ENCODE results near the gene ALDH1L2. TPM values are rescaled to one million over a fixed set of nuclear protein-coding genes. Genes with fewer than 3 reads are reported as not detected.

The ALDH1L2 gene
- polyA plus RNA-seq, 1 donor from 2014 or later: 0.35 TPM

- no peak overlapping the region for H2AFZ ChIP-seq (ENCODE audit: low read depth, low read length)
- no peaks in the 10 kb centered on the region for H3K36me3 ChIP-seq (ENCODE audit: insufficient read depth, low read length)
- H3K27me3 ChIP-seq (ENCODE audit: insufficient read depth, low read depth, low read length): no peaks in the 10 kb centered on the region
- TF ChIP-seq REST (IDR thresholded peaks at IDR 0.05; ENCODE audit: borderline replicate concordance) (no peak), TAF1 (IDR thresholded peaks at IDR 0.05; ENCODE audit: low read depth) (no peak), SMC3 (conservative IDR thresholded peaks at IDR 0.05; ENCODE audit: poor library complexity) (no peak), RAD21 (conservative IDR thresholded peaks at IDR 0.05) (no peak), EZH2 (IDR thresholded peaks at IDR 0.05; ENCODE audit: borderline replicate concordance, insufficient read depth, low read length, poor library complexity, severe bottlenecking) (no peak), EP300 (conservative IDR thresholded peaks at IDR 0.05; ENCODE audit: poor library complexity, severe bottlenecking) (no peak), MXI1 (conservative IDR thresholded peaks at IDR 0.05; ENCODE audit: poor library complexity, severe bottlenecking) (no peak), CTCF (IDR thresholded peaks at IDR 0.05; ENCODE audit: poor library complexity, severe bottlenecking) (no peak), POLR2AphosphoS5 (IDR thresholded peaks at IDR 0.05) (no peak)
- H3F3A ChIP-seq (ENCODE audit: insufficient read depth, low read length, poor library complexity, severe bottlenecking): no peaks in the 10 kb centered on the region
- no peaks in the 10 kb centered on the region for H4K20me1 ChIP-seq (ENCODE audit: insufficient read depth)
- H3K27ac ChIP-seq (ENCODE audit: low read length): no peak overlapping the region
- H3K4me2 ChIP-seq (ENCODE audit: low read length): no peak overlapping the region
- no peak overlapping the region for H3K9ac ChIP-seq (ENCODE audit: low read length)
- H3K4me3 ChIP-seq (ENCODE audit: low read length): no peak overlapping the region
- H3K9me2 ChIP-seq (ENCODE audit: insufficient read depth, low read length): no peaks in the 10 kb centered on the region
- H3K79me2 ChIP-seq (replicated peaks; ENCODE audit: insufficient read depth, low read length): no peaks in the 10 kb centered on the region
- no peaks in the 10 kb centered on the region for H3K9me3 ChIP-seq (ENCODE audit: low read length)
These were observed 14.1 kb downstream of the ALDH1L2 start for GRCh38 chr12:105069936-105070702.

GRCh38 chr12:105067511-105068031 is 16.7 kb downstream of the ALDH1L2 start:
- no peak overlapping the region for H2AFZ ChIP-seq (ENCODE audit: low read depth, low read length)
- no peaks in the 10 kb centered on the region for H3K9me2 ChIP-seq (ENCODE audit: insufficient read depth, low read length)
- no peaks in the 10 kb centered on the region for H3F3A ChIP-seq (ENCODE audit: insufficient read depth, low read length, poor library complexity, severe bottlenecking)
- no peaks in the 10 kb centered on the region for H4K20me1 ChIP-seq (ENCODE audit: insufficient read depth)
- H3K4me2 ChIP-seq (ENCODE audit: low read length): no peak overlapping the region
- no peaks in the 10 kb centered on the region for H3K79me2 ChIP-seq (replicated peaks; ENCODE audit: insufficient read depth, low read length)
- H3K27me3 ChIP-seq (ENCODE audit: insufficient read depth, low read depth, low read length): no peaks in the 10 kb centered on the region
- TF ChIP-seq RAD21 (conservative IDR thresholded peaks at IDR 0.05): no peak
- TF ChIP-seq TAF1 (IDR thresholded peaks at IDR 0.05; ENCODE audit: low read depth): no peak
- TF ChIP-seq EZH2 (IDR thresholded peaks at IDR 0.05; ENCODE audit: borderline replicate concordance, insufficient read depth, low read length, poor library complexity, severe bottlenecking): no peak
- TF ChIP-seq MXI1 (conservative IDR thresholded peaks at IDR 0.05; ENCODE audit: poor library complexity, severe bottlenecking): no peak
- no peak for TF ChIP-seq POLR2AphosphoS5 (IDR thresholded peaks at IDR 0.05)
- TF ChIP-seq EP300 (conservative IDR thresholded peaks at IDR 0.05; ENCODE audit: poor library complexity, severe bottlenecking): no peak
- TF ChIP-seq SMC3 (conservative IDR thresholded peaks at IDR 0.05; ENCODE audit: poor library complexity): no peak
- TF ChIP-seq CTCF (IDR thresholded peaks at IDR 0.05; ENCODE audit: poor library complexity, severe bottlenecking): no peak
- no peak for TF ChIP-seq REST (IDR thresholded peaks at IDR 0.05; ENCODE audit: borderline replicate concordance)
- no peak overlapping the region for H3K27ac ChIP-seq (ENCODE audit: low read length)
- H3K4me3 ChIP-seq (ENCODE audit: low read length): no peak overlapping the region
- no peaks in the 10 kb centered on the region for H3K9me3 ChIP-seq (ENCODE audit: low read length)
- H3K36me3 ChIP-seq (ENCODE audit: insufficient read depth, low read length): no peaks in the 10 kb centered on the region
- H3K9ac ChIP-seq (ENCODE audit: low read length): no peak overlapping the region

Measured in neural cell (in vitro differentiated cells).